SK-N-SH treated with all-trans-retinoic acid at 6 μM for 48 hours (cell line): ENCODE results near the gene NHSL2.

ENCODE experiments used
- ATAC-seq: fragments of 200-7000 bp; cut with Tn5 transposase; 3 replicates; pipeline ENCODE4 v1.9.1; 2020; ENCODE audit warnings: mild to moderate bottlenecking, moderate library complexity
- ARNTL ChIP-seq: fragments of 450-650 bp; formaldehyde crosslinking; IDR thresholded peaks from 2 replicates; pipeline ENCODE4 v1.5.0; 2020; ENCODE audit warnings: low read depth, mild to moderate bottlenecking, moderate library complexity, borderline replicate concordance
- BACH2 ChIP-seq: fragments of 250-450 bp; sonication (Bioruptor Pico); IDR thresholded peaks from 2 replicates; pipeline ENCODE4 v1.9.0; 2021; ENCODE audit warnings: mild to moderate bottlenecking, borderline replicate concordance
- CSDC2 ChIP-seq: fragments of 250-450 bp; sonication (Bioruptor Pico); IDR thresholded peaks from 2 replicates; pipeline ENCODE4 v1.5.0; 2020; ENCODE audit warnings: mild to moderate bottlenecking, moderate library complexity
- CSRNP3 ChIP-seq: fragments of 250-450 bp; sonication (Bioruptor Pico); IDR thresholded peaks from 2 replicates; pipeline ENCODE4 v1.5.1; 2021; ENCODE audit warnings: mild to moderate bottlenecking, moderate library complexity
- ESRRG ChIP-seq: fragments of 250-450 bp; sonication (Bioruptor Pico); IDR thresholded peaks from 2 replicates; pipeline ENCODE4 v1.6.1; 2021; ENCODE audit warnings: mild to moderate bottlenecking
- GLIS3 ChIP-seq: fragments of 250-450 bp; sonication (Bioruptor Pico); IDR thresholded peaks from 2 replicates; pipeline ENCODE4 v1.5.0; 2020; ENCODE audit warnings: mild to moderate bottlenecking, moderate library complexity
- OSR1 ChIP-seq: fragments of 250-450 bp; sonication (Bioruptor Pico); IDR thresholded peaks from 2 replicates; pipeline ENCODE4 v1.8.0; 2022; ENCODE audit warnings: moderate library complexity, mild to moderate bottlenecking, inconsistent platforms
- POU6F1 ChIP-seq: fragments of 250-450 bp; sonication (Bioruptor Pico); IDR thresholded peaks from 2 replicates; pipeline ENCODE4 v1.8.0; 2021; ENCODE audit warnings: low read depth, mild to moderate bottlenecking, moderate library complexity, borderline replicate concordance
- PPARA ChIP-seq: fragments of 250-450 bp; sonication (Bioruptor Pico); IDR thresholded peaks from 2 replicates; pipeline ENCODE4 v1.5.0; 2020; ENCODE audit warnings: mild to moderate bottlenecking, borderline replicate concordance
- RARB ChIP-seq: fragments of 250-450 bp; sonication (Bioruptor Pico); IDR thresholded peaks from 2 replicates; pipeline ENCODE4 v1.8.0; 2021; ENCODE audit warnings: mild to moderate bottlenecking, moderate library complexity
- SNAI2 ChIP-seq: fragments of 250-450 bp; sonication (Bioruptor Pico); IDR thresholded peaks from 2 replicates; pipeline ENCODE4 v1.5.0; 2020; ENCODE audit warnings: mild to moderate bottlenecking, moderate library complexity
- TCF4 ChIP-seq: fragments of 250-450 bp; sonication (Bioruptor Pico); IDR thresholded peaks from 2 replicates; pipeline ENCODE4 v1.8.0; 2021; ENCODE audit warnings: mild to moderate bottlenecking, moderate library complexity, borderline replicate concordance
- TOX ChIP-seq: fragments of 250-450 bp; sonication (Bioruptor Pico); IDR thresholded peaks from 2 replicates; pipeline ENCODE4 v1.8.0; 2021; ENCODE audit warnings: mild to moderate bottlenecking, moderate library complexity, borderline replicate concordance
- TSHZ2 ChIP-seq: fragments of 250-450 bp; sonication (Bioruptor Pico); IDR thresholded peaks from 2 replicates; pipeline ENCODE4 v1.5.0; 2020; ENCODE audit warnings: mild to moderate bottlenecking, moderate library complexity
- ZC3H10 ChIP-seq: fragments of 250-450 bp; sonication (Bioruptor Pico); IDR thresholded peaks from 2 replicates; pipeline ENCODE4 v1.5.1; 2021; ENCODE audit warnings: mild to moderate bottlenecking, moderate library complexity
- ZFP3 ChIP-seq: fragments of 250-450 bp; sonication (Bioruptor Pico); IDR thresholded peaks from 2 replicates; pipeline ENCODE4 v1.5.0; 2020; ENCODE audit warnings: mild to moderate bottlenecking, moderate library complexity
- ZNF565 ChIP-seq: fragments of 450-650 bp; formaldehyde crosslinking; conservative IDR thresholded peaks from 2 replicates; pipeline ENCODE4 v1.5.0; 2020; ENCODE audit warnings: low read depth, mild to moderate bottlenecking, moderate library complexity
- ZNF70 ChIP-seq: fragments of 450-650 bp; formaldehyde crosslinking; IDR thresholded peaks from 2 replicates; pipeline ENCODE4 v1.5.0; 2020; ENCODE audit warnings: mild to moderate bottlenecking, moderate library complexity
- TF ChIP-seq, protein P1 (sequence below): fragments of 250-450 bp; sonication (Bioruptor Pico); IDR thresholded peaks from 2 replicates; pipeline ENCODE4 v1.8.0; 2020; ENCODE audit warnings: mild to moderate bottlenecking, moderate library complexity, borderline replicate concordance

NHSL2 gene

GRCh38 chrX:72102760-72103159, 192.1 kb downstream of the NHSL2 start:
- ATAC-seq: no peak

DNA sequence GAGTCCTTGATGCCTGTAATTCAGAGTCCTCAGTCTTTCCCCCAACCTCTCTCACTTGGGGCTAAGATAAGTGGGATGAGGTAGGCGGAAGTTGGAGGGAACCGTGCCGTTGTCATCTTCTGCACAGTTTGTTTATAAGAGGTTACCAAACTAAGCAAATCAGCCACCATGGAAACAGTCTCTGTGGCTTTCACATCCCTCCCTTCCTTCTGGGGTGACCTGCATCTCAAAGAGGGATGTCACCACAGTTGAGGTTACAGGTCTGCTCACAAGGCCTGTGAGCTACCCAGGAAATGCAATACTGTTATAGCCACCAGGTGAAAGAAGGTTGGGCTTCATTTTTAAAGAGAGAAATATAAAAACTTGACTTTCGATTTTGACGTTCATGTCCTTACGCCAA, 194.8 kb downstream of the NHSL2 start:
- TF ChIP-seq SNAI2 (CRISPR knock-in tag) (no peak), GLIS3 (no peak), ARNTL (CRISPR knock-in tag) (no peak), CSRNP3 (CRISPR knock-in tag) (no peak), TOX (CRISPR knock-in tag) (no peak), BACH2 (no peak), ZNF565 (CRISPR knock-in tag) (no peak), POU6F1 (CRISPR knock-in tag) (no peak), ZFP3 (CRISPR knock-in tag) (no peak), CSDC2 (no peak), RARB (no peak), ESRRG (CRISPR knock-in tag) (no peak)
- TF ChIP-seq, protein P1, sequence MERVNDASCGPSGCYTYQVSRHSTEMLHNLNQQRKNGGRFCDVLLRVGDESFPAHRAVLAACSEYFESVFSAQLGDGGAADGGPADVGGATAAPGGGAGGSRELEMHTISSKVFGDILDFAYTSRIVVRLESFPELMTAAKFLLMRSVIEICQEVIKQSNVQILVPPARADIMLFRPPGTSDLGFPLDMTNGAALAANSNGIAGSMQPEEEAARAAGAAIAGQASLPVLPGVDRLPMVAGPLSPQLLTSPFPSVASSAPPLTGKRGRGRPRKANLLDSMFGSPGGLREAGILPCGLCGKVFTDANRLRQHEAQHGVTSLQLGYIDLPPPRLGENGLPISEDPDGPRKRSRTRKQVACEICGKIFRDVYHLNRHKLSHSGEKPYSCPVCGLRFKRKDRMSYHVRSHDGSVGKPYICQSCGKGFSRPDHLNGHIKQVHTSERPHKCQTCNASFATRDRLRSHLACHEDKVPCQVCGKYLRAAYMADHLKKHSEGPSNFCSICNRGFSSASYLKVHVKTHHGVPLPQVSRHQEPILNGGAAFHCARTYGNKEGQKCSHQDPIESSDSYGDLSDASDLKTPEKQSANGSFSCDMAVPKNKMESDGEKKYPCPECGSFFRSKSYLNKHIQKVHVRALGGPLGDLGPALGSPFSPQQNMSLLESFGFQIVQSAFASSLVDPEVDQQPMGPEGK (CRISPR knock-in tag): no peak
- ATAC-seq: no peak

More at GRCh38 chrX:72102760-72103159, 192.1 kb downstream of the NHSL2 start:
- TF ChIP-seq TOX (CRISPR knock-in tag): no peak
- TF ChIP-seq SNAI2 (CRISPR knock-in tag): no peak
- TF ChIP-seq, protein P1 (CRISPR knock-in tag): no peak
- no peak for TF ChIP-seq ZNF70 (CRISPR knock-in tag)
- TF ChIP-seq POU6F1 (CRISPR knock-in tag): no peak
- no peak for TF ChIP-seq ESRRG (CRISPR knock-in tag)
- TF ChIP-seq BACH2: no peak

DNA sequence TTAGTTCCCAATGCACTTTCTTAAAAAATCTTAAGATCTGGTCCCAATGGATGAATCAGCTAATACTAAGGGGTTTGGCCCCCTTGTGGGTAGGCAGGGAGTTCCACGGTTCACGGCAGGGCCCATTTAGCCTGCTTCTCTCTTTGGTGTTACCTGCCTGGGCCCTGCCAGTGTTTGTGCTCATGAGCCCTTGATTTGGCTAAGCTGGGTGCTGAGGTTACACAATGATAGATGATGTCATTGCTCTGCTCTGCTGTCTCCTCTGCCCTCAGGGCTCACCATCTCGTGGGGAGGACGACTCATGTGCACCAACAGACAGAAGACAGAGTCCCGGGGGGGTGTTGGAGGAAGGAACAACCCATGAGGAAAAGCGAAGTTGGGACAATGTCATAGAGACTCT, 196.7 kb downstream of the NHSL2 start:
- TF ChIP-seq ZFP3 (CRISPR knock-in tag): no peak
- TF ChIP-seq BACH2: no peak
- no peak for TF ChIP-seq RARB
- no peak for TF ChIP-seq ZC3H10 (CRISPR knock-in tag)
- no peak for TF ChIP-seq ESRRG (CRISPR knock-in tag)
- TF ChIP-seq TCF4 (CRISPR knock-in tag): no peak
- no peak for TF ChIP-seq PPARA (CRISPR knock-in tag)
- no peak for TF ChIP-seq ZNF565 (CRISPR knock-in tag)
- TF ChIP-seq ARNTL (CRISPR knock-in tag): no peak
- TF ChIP-seq TOX (CRISPR knock-in tag): no peak
- TF ChIP-seq SNAI2 (CRISPR knock-in tag): no peak
- TF ChIP-seq OSR1: no peak
- TF ChIP-seq CSRNP3 (CRISPR knock-in tag): no peak
- TF ChIP-seq TSHZ2: no peak
- no peak for TF ChIP-seq POU6F1 (CRISPR knock-in tag)
- TF ChIP-seq, all 23 proteins: peak for 0
- no peak for ATAC-seq
